GM13976 (cell line): Measurements from ENCODE around the gene RAB40C.

Experiments
- DNase-seq: peaks from one replicate; pipeline ENCODE4 v3.0.0; 2012; ENCODE audit warnings: low spot score
- in situ Hi-C: fragments of 300-500 bp; cut with MboI; formaldehyde crosslinking; loops from one replicate; pipeline ENCODE4 v1.12.0; 2022; ENCODE audit warnings: low sequenced_read_pairs, mixed read lengths, inconsistent platforms; ENCODE audit not compliant: unreplicated experiment
- TF ChIP-seq, protein P1 (sequence below): IDR thresholded peaks from 2 replicates; pipeline ENCODE4 v1.5.1; 2012; ENCODE audit warnings: borderline replicate concordance, mild to moderate bottlenecking; ENCODE audit not compliant: insufficient read depth; ENCODE audit errors: extremely low read depth, missing control alignments, control extremely low read depth

RAB40C gene

DNA sequence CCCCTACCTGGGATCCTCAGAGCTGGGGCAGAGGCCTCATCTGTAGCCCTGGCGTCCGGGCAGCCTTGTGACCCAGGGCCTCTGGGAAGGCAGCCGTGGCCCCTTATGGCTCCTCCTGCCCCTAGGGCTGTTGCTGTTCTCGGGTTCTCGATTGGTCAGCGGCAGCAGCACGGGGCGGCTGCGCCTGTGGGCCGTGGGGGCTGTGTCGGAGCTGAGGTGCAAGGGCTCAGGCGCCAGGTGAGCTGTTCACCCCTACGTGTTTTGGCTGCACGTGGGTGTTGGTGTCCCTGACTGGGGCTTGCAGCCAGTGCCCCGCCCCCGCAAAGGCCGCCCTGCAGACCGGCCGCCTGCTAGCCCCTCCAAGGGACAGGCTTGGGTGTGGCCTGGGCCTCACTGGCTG, 72.2 kb downstream of the RAB40C start:
- DNase-seq, result no peak
- in situ Hi-C loops, result no loop called here
- TF ChIP-seq, protein P1, sequence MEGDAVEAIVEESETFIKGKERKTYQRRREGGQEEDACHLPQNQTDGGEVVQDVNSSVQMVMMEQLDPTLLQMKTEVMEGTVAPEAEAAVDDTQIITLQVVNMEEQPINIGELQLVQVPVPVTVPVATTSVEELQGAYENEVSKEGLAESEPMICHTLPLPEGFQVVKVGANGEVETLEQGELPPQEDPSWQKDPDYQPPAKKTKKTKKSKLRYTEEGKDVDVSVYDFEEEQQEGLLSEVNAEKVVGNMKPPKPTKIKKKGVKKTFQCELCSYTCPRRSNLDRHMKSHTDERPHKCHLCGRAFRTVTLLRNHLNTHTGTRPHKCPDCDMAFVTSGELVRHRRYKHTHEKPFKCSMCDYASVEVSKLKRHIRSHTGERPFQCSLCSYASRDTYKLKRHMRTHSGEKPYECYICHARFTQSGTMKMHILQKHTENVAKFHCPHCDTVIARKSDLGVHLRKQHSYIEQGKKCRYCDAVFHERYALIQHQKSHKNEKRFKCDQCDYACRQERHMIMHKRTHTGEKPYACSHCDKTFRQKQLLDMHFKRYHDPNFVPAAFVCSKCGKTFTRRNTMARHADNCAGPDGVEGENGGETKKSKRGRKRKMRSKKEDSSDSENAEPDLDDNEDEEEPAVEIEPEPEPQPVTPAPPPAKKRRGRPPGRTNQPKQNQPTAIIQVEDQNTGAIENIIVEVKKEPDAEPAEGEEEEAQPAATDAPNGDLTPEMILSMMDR, result no peak

DNA sequence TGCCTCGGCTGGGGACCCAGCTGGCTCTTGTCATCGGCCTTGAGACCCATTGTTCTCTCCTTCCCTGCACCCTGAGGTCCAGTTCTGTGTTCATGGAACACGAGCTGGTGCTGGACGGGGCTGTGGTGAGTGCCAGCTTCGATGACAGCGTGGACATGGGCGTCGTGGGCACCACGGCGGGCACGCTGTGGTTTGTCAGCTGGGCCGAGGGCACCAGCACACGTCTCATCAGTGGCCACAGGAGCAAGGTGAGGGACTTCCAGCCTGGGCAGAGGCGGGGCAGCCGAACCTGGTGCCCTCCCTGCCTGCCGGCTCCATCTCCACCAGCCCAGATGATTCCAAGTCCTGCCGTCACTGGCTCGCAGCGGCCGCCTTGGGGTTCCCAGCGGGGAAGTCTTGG, 72.7 kb downstream of the RAB40C start:
- TF ChIP-seq, protein P1, result no peak
- in situ Hi-C loops, result no loop called here
- DNase-seq, result no peak

DNA sequence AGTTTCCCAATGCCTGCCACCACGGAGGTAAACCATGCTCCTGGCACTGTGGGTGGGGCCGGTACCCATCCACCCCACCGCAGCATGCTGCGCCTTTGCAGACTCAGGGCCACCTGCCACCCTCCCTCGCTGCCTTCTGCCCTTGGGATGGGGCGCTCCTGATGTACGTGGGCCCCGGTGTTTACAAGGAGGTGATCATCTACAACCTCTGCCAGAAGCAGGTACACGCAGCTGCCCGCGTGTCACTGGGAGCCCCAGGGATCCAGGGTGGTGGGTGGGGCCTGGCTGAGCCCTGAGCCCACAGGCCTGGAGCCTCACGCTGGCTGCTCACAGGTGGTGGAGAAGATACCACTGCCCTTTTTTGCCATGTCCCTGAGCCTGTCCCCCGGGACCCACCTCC, 76.7 kb downstream of the RAB40C start:
- in situ Hi-C loops, result no loop called here
- TF ChIP-seq, protein P1, result no peak
- DNase-seq, result no peak

DNA sequence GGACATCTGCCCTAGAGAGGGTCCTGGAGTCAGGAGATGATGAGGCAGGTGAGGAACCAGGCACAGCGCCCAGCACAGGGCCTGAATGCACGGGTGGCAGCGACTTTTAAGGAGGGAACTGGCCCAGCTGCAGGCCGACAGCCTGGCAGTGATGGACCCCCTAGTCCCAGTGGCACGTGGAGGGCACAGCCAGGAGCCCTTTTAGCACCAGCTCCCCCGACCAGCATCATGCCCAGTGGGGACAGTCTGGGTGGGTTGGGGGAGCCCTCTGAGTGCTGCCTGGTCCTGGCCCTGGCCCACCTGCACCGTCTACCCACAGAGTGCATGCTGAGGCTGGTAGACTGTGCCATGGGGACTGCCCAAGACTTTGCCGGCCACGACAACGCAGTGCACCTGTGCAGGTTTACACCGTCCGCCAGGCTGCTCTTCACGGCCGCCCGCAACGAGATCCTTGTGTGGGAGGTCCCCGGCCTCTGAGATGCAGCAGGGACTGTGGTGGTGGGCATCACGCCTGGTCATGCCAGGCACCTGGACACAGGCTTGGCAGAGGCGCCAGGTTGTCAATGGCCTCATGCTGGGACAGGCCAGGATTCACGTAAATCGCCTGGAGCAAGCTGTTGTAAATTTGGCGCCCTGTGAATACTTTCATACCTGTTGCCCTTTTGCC, 77.4 kb downstream of the RAB40C start:
- DNase-seq, result no peak
- TF ChIP-seq, protein P1, result no peak
- in situ Hi-C loops, result no loop called here

DNA sequence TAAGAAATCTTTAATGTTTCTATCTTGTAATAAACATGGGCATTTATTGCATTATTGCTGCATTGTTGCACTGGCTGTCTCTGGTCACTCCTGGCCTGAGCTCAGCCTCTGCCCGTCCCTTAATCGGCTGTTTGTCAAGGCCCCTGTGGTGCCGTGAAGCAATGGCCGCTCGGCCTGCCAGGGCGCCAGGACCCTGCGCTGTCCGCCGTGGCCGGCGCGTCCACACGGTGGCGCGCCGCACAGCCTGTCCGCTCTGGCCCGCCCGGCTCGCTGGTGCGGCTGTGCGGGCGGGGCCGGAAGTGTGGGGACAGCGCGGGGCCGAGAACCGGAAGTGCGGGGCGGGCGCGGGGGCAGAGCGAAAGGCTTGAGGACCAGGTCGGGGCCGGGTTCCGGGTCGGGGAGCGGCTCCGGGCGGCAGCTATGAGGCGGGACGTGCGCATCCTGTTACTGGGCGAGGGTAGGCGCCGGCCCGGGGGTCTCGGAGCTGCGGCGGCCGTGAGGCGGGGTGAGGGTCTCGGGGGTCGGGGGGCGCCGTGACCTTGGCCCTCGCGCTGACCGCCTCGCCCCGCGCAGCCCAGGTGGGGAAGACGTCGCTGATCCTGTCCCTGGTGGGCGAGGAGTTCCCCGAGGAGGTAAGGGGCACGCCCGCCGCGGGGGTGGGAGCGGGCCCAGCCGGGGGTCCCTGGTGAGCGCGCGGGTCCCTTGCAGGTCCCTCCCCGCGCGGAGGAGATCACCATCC, 78.1 kb downstream of the RAB40C start, which contains the start of gene RHOT2:
Gene RHOT2, plus strand, starts transcription at position 353 of the 739 bp plus-strand sequence. Its CDS starts 68 bp downstream, at position 421.
- TF ChIP-seq, protein P1, result peak; percentile 99
- in situ Hi-C loops, result no loop called here
- peak; percentile 95 for DNase-seq

DNA sequence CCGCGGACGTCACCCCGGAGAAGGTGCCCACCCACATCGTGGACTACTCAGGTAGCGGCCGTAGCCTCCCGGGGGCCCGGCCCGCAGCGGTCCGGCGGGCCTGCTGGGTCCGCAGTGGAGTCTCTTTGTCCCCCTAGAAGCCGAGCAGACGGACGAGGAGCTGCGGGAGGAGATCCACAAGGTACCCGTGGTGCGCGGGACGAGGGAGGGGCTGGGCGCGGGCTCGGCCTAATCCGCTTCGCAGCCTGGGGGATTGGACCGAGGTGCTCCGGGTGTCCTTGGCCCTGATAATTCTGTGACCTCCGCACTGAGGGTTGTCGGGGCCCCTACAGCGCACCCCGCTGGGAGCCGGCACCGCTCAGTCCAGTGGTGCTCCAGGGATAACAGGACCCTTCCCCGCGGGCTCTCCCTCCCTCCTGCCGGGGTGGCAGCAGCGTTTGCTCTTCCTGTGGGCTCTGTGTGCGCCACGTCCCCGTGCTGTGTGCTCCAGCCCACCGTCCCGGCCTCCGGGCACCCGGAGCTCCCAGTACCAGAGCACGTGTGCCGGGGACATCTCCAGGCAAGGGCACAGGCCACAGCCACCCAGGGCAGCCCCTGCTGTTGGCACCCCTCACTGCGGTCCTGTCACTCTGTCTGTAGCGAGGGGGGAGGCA, 78.8 kb downstream of the RAB40C start:
- TF ChIP-seq, protein P1, result no peak
- DNase-seq, result no peak
- in situ Hi-C loops, result no loop called here
